ENCODE measurements around the gene IQCN.

Gene IQCN

GRCh38 chr19:18310966-18311365 is 36.7 kb upstream of the IQCN start:
- Histone ChIP-seq H3K4me1 (ENCODE audit: insufficient read depth, low read length) (no peaks in the 10 kb centered on the region), H3K9me3 (ENCODE audit: low read length) (no peaks in the 10 kb centered on the region), H3K4me3 (ENCODE audit: low read length) (no peak overlapping the region), H2AFZ (ENCODE audit: low read depth, low read length) (no peak overlapping the region), H3K27me3 (ENCODE audit: insufficient read depth, low read length) (no peaks in the 10 kb centered on the region), H3K36me3 (ENCODE audit: insufficient read depth, low read length) (peaks cover 74% of the 10 kb centered on the region)

- no peak overlapping the region for H2AFZ ChIP-seq (ENCODE audit: low read depth, low read length)
- no peaks in the 10 kb centered on the region for H3K9me3 ChIP-seq (ENCODE audit: low read length)
- H3K27me3 ChIP-seq (ENCODE audit: insufficient read depth, low read length): no peaks in the 10 kb centered on the region
- peaks cover 67% of the 10 kb centered on the region for H3K36me3 ChIP-seq (ENCODE audit: insufficient read depth, low read length)
- H3K4me3 ChIP-seq (ENCODE audit: low read length): no peak overlapping the region
- peaks cover 4% of the 10 kb centered on the region for H3K4me1 ChIP-seq (ENCODE audit: insufficient read depth, low read length)
Measured at GRCh38 chr19:18310118-18310909, 36.1 kb upstream of the IQCN start.

GRCh38 chr19:18309525-18310064 is 35.3 kb upstream of the IQCN start:
- no peaks in the 10 kb centered on the region for H3K27me3 ChIP-seq (ENCODE audit: insufficient read depth, low read length)
- H3K4me1 ChIP-seq (ENCODE audit: insufficient read depth, low read length): peaks cover 11% of the 10 kb centered on the region
- H3K36me3 ChIP-seq (ENCODE audit: insufficient read depth, low read length): peaks cover 64% of the 10 kb centered on the region
- no peak overlapping the region for H2AFZ ChIP-seq (ENCODE audit: low read depth, low read length)
- H3K4me3 ChIP-seq (ENCODE audit: low read length): no peak overlapping the region
- H3K9me3 ChIP-seq (ENCODE audit: low read length): no peaks in the 10 kb centered on the region

- no peaks in the 10 kb centered on the region for H3K27me3 ChIP-seq (ENCODE audit: insufficient read depth, low read length)
- H3K4me3 ChIP-seq (ENCODE audit: low read length): no peak overlapping the region
- peaks cover 64% of the 10 kb centered on the region for H3K36me3 ChIP-seq (ENCODE audit: insufficient read depth, low read length)
Measured at GRCh38 chr19:18308948-18309325, 34.7 kb upstream of the IQCN start.

GRCh38 chr19:18308051-18308947 is 34.0 kb upstream of the IQCN start:
- Histone ChIP-seq H3K36me3 (ENCODE audit: insufficient read depth, low read length) (peaks cover 59% of the 10 kb centered on the region), H3K9me3 (ENCODE audit: low read length) (no peaks in the 10 kb centered on the region), H3K4me3 (ENCODE audit: low read length) (no peak overlapping the region), H3K27me3 (ENCODE audit: insufficient read depth, low read length) (no peaks in the 10 kb centered on the region), H3K4me1 (ENCODE audit: insufficient read depth, low read length) (peaks cover 18% of the 10 kb centered on the region), H2AFZ (ENCODE audit: low read depth, low read length) (no peak overlapping the region)

More at GRCh38 chr19:18308948-18309325, 34.7 kb upstream of the IQCN start:
- H3K4me1 ChIP-seq (ENCODE audit: insufficient read depth, low read length): peaks cover 17% of the 10 kb centered on the region
- no peaks in the 10 kb centered on the region for H3K9me3 ChIP-seq (ENCODE audit: low read length)
- H2AFZ ChIP-seq (ENCODE audit: low read depth, low read length): no peak overlapping the region

GRCh38 chr19:18307271-18307681 is 33.0 kb upstream of the IQCN start:
- Histone ChIP-seq H3K4me3 (ENCODE audit: low read length) (no peak overlapping the region), H3K9me3 (ENCODE audit: low read length) (no peaks in the 10 kb centered on the region), H3K27me3 (ENCODE audit: insufficient read depth, low read length) (no peaks in the 10 kb centered on the region), H3K36me3 (ENCODE audit: insufficient read depth, low read length) (peaks cover 51% of the 10 kb centered on the region), H2AFZ (ENCODE audit: low read depth, low read length) (no peak overlapping the region), H3K4me1 (ENCODE audit: insufficient read depth, low read length) (peaks cover 18% of the 10 kb centered on the region)

- Histone ChIP-seq H3K4me3 (ENCODE audit: low read length) (no peak overlapping the region), H3K36me3 (ENCODE audit: insufficient read depth, low read length) (peaks cover 47% of the 10 kb centered on the region), H2AFZ (ENCODE audit: low read depth, low read length) (no peak overlapping the region), H3K4me1 (ENCODE audit: insufficient read depth, low read length) (peaks cover 18% of the 10 kb centered on the region), H3K27me3 (ENCODE audit: insufficient read depth, low read length) (no peaks in the 10 kb centered on the region), H3K9me3 (ENCODE audit: low read length) (no peaks in the 10 kb centered on the region)
Measured at GRCh38 chr19:18306888-18307260, 32.6 kb upstream of the IQCN start.

GRCh38 chr19:18306209-18306887 is 32.1 kb upstream of the IQCN start:
- Histone ChIP-seq H2AFZ (ENCODE audit: low read depth, low read length) (no peak overlapping the region), H3K9me3 (ENCODE audit: low read length) (no peaks in the 10 kb centered on the region), H3K4me3 (ENCODE audit: low read length) (no peak overlapping the region), H3K4me1 (ENCODE audit: insufficient read depth, low read length) (peaks cover 18% of the 10 kb centered on the region), H3K36me3 (ENCODE audit: insufficient read depth, low read length) (peaks cover 42% of the 10 kb centered on the region), H3K27me3 (ENCODE audit: insufficient read depth, low read length) (no peaks in the 10 kb centered on the region)

GRCh38 chr19:18304458-18305310 is 30.4 kb upstream of the IQCN start:
- peak overlapping the region; percentile 48 for H3K4me3 ChIP-seq (ENCODE audit: low read length)
- peak overlapping the region; percentile 29 for H2AFZ ChIP-seq (ENCODE audit: low read depth, low read length)
- no peaks in the 10 kb centered on the region for H3K27me3 ChIP-seq (ENCODE audit: insufficient read depth, low read length)
- H3K36me3 ChIP-seq (ENCODE audit: insufficient read depth, low read length): peaks cover 27% of the 10 kb centered on the region
- peaks cover 18% of the 10 kb centered on the region for H3K4me1 ChIP-seq (ENCODE audit: insufficient read depth, low read length)
- H3K9me3 ChIP-seq (ENCODE audit: low read length): no peaks in the 10 kb centered on the region

- Histone ChIP-seq H3K4me3 (ENCODE audit: low read length) (no peak overlapping the region), H3K27me3 (ENCODE audit: insufficient read depth, low read length) (no peaks in the 10 kb centered on the region), H3K36me3 (ENCODE audit: insufficient read depth, low read length) (peaks cover 22% of the 10 kb centered on the region), H3K4me1 (ENCODE audit: insufficient read depth, low read length) (peaks cover 18% of the 10 kb centered on the region), H3K9me3 (ENCODE audit: low read length) (no peaks in the 10 kb centered on the region), H2AFZ (ENCODE audit: low read depth, low read length) (no peak overlapping the region)
Measured at GRCh38 chr19:18304208-18304457, 29.9 kb upstream of the IQCN start.

GRCh38 chr19:18301718-18302111 is 27.5 kb upstream of the IQCN start:
- Histone ChIP-seq H2AFZ (ENCODE audit: low read depth, low read length) (no peak overlapping the region), H3K4me1 (ENCODE audit: insufficient read depth, low read length) (peaks cover 18% of the 10 kb centered on the region), H3K36me3 (ENCODE audit: insufficient read depth, low read length) (peaks cover 3% of the 10 kb centered on the region), H3K4me3 (ENCODE audit: low read length) (no peak overlapping the region), H3K9me3 (ENCODE audit: low read length) (no peaks in the 10 kb centered on the region), H3K27me3 (ENCODE audit: insufficient read depth, low read length) (no peaks in the 10 kb centered on the region)

GRCh38 chr19:18300930-18301717 is 26.9 kb upstream of the IQCN start:
- Histone ChIP-seq H2AFZ (ENCODE audit: low read depth, low read length) (no peak overlapping the region), H3K4me3 (ENCODE audit: low read length) (no peak overlapping the region), H3K36me3 (ENCODE audit: insufficient read depth, low read length) (no peaks in the 10 kb centered on the region), H3K4me1 (ENCODE audit: insufficient read depth, low read length) (peaks cover 18% of the 10 kb centered on the region), H3K27me3 (ENCODE audit: insufficient read depth, low read length) (no peaks in the 10 kb centered on the region), H3K9me3 (ENCODE audit: low read length) (no peaks in the 10 kb centered on the region)
